Measurements from ENCODE around the gene EML4.

The EML4 gene

GRCh38 chr2:42361728-42362283 lies 192.7 kb downstream of the EML4 start:
- peak overlapping the region; percentile 97 for H3K27ac ChIP-seq
- TF ChIP-seq ZFX (IDR thresholded peaks at IDR 0.05) (no peak), CTCF (conservative IDR thresholded peaks at IDR 0.05) (peak; percentile 27)

GRCh38 chr2:42363413-42363812 lies 194.3 kb downstream of the EML4 start:
- no peak overlapping the region for H3K27ac ChIP-seq
- no peak for TF ChIP-seq ZFX (IDR thresholded peaks at IDR 0.05)
- TF ChIP-seq CTCF (conservative IDR thresholded peaks at IDR 0.05), result no peak

- no peak overlapping the region for H3K27ac ChIP-seq
- TF ChIP-seq CTCF (conservative IDR thresholded peaks at IDR 0.05), result no peak
- no peak for TF ChIP-seq ZFX (IDR thresholded peaks at IDR 0.05)
These were observed 195.5 kb downstream of the EML4 start for GRCh38 chr2:42364658-42365057.

DNA sequence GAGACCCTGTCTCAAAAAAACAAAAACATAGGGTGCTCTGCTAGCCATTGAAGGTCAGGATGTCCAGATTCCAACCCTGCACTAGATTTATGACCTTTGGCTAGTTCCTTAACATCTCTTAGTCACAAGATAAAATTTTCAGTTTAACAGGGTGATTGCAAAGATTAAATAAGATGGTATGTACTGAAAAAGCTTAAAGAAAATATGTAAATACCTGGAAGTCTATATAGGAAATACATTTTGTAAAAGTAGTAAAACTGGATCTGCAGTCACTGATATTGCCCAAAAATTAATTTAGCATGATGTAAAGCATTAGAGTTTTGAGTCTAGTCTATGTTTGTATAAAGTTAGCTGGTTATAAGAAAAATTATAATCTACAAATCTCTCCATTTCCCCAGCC lies 197.3 kb downstream of the EML4 start:
- H3K27ac ChIP-seq, result no peak overlapping the region; the same call in 1 of the 2 replicates
- TF ChIP-seq CTCF (conservative IDR thresholded peaks at IDR 0.05), result no peak
- TF ChIP-seq ZFX (IDR thresholded peaks at IDR 0.05), result no peak

- peak overlapping the region; percentile 35; the same call in 1 of the 2 replicates for H3K27ac ChIP-seq
- TF ChIP-seq CTCF (conservative IDR thresholded peaks at IDR 0.05), result no peak
- no peak for TF ChIP-seq ZFX (IDR thresholded peaks at IDR 0.05)
These were observed 198.7 kb downstream of the EML4 start for GRCh38 chr2:42367835-42368234.

- H3K27ac ChIP-seq, result peak overlapping the region; percentile 79
- TF ChIP-seq ZFX (IDR thresholded peaks at IDR 0.05), result no peak
- no peak for TF ChIP-seq CTCF (conservative IDR thresholded peaks at IDR 0.05)
These were observed 199.8 kb downstream of the EML4 start for GRCh38 chr2:42368817-42369531.

- peak overlapping the region; percentile 79 for H3K27ac ChIP-seq
- TF ChIP-seq CTCF (conservative IDR thresholded peaks at IDR 0.05), result no peak
- no peak for TF ChIP-seq ZFX (IDR thresholded peaks at IDR 0.05)
These were observed 200.5 kb downstream of the EML4 start for GRCh38 chr2:42369532-42370229.
